Hepatocyte (in vitro differentiated cells): ENCODE data around the gene SYNJ1. TPM values are rescaled to one million over a fixed set of nuclear protein-coding genes. Genes with fewer than 3 reads are reported as not detected.

ENCODE experiments used
- DNase-seq: peaks from one replicate; pipeline ENCODE4 v3.0.0-alpha.2; 2016; ENCODE audit warnings: low spot score
- H2AFZ ChIP-seq: fragments of 200-600 bp; sonication (generic); 2 replicates; pipeline ENCODE4 v1.6.0; 2016; ENCODE audit warnings: antibody characterized with exemption, mild to moderate bottlenecking
- H3K27ac ChIP-seq: fragments of 200-600 bp; sonication (generic); 2 replicates; pipeline ENCODE4 v1.5.1; 2016; ENCODE audit warnings: mild to moderate bottlenecking
- H3K27me3 ChIP-seq: fragments of 200-600 bp; sonication (generic); 2 replicates; pipeline ENCODE4 v1.6.1; 2016
- H3K36me3 ChIP-seq: fragments of 200-600 bp; sonication (generic); replicated peaks from 2 replicates; pipeline ENCODE4 v1.5.1; 2016; ENCODE audit warnings: low read depth; ENCODE audit not compliant: insufficient read depth
- H3K4me1 ChIP-seq: fragments of 200-600 bp; sonication (generic); 2 replicates; pipeline ENCODE4 v1.5.1; 2016; ENCODE audit warnings: mild to moderate bottlenecking, moderate library complexity; ENCODE audit not compliant: insufficient read depth
- H3K4me2 ChIP-seq: fragments of 200-600 bp; sonication (generic); 2 replicates; pipeline ENCODE4 v1.6.0; 2016
- H3K4me3 ChIP-seq: fragments of 200-600 bp; sonication (generic); 2 replicates; pipeline ENCODE4 v1.5.1; 2016; ENCODE audit warnings: mild to moderate bottlenecking
- H3K79me2 ChIP-seq: fragments of 200-600 bp; sonication (generic); 2 replicates; pipeline ENCODE4 v1.6.0; 2017; ENCODE audit warnings: mild to moderate bottlenecking
- H3K9me2 ChIP-seq: fragments of 200-600 bp; sonication (generic); replicated peaks from 2 replicates; pipeline ENCODE4 v1.6.0; 2017; ENCODE audit warnings: mild to moderate bottlenecking; ENCODE audit not compliant: insufficient read depth
- H3K9me3 ChIP-seq: fragments of 200-600 bp; sonication (generic); 2 replicates; pipeline ENCODE4 v1.5.1; 2016; ENCODE audit warnings: low read depth, mild to moderate bottlenecking
- H4K20me1 ChIP-seq: fragments of 200-600 bp; sonication (generic); 2 replicates; pipeline ENCODE4 v1.6.0; 2016; ENCODE audit warnings: mild to moderate bottlenecking; ENCODE audit not compliant: insufficient read depth, poor library complexity, severe bottlenecking
- EZH2 ChIP-seq: fragments of 200-600 bp; sonication (generic); IDR thresholded peaks from 2 replicates; pipeline ENCODE4 v1.6.1; 2016; ENCODE audit warnings: antibody characterized with exemption, mild to moderate bottlenecking, borderline replicate concordance
- EZH2phosphoT487 ChIP-seq: fragments of 200-600 bp; sonication (generic); IDR thresholded peaks from one replicate; pipeline ENCODE4 v1.6.1; 2018; ENCODE audit warnings: antibody characterized with exemption, mild to moderate bottlenecking, low read depth, moderate library complexity; ENCODE audit not compliant: unreplicated experiment, severe bottlenecking
- WGBS: methylation state at CpG from one replicate; pipeline ENCODE4 v1.1.6; 2016; ENCODE audit warnings: low lambda C conversion rate; ENCODE audit errors: missing lambda C conversion rate; 5-methylcytosine and 5-hydroxymethylcytosine counted together
- polyA plus RNA-seq: library from polyadenylated mRNA; unstranded; fragments of >200 nt; fragmentation: Nextera tagmentation; extraction: Ambion mirVana; gene quantifications from 2 replicates; pipeline ENCODE4 v1.2.1, GENCODE V29; 2016
- total RNA-seq: library from RNA; depleted of rRNA; stranded (reverse); fragments of >200 nt; gene quantifications from 2 replicates; pipeline ENCODE4 v1.2.3, GENCODE V29; 2014
- TF ChIP-seq, protein P1 (sequence below): fragments of 200-600 bp; sonication (generic); IDR thresholded peaks from 2 replicates; pipeline ENCODE4 v1.5.1; 2016; ENCODE audit warnings: antibody characterized with exemption, mild to moderate bottlenecking; ENCODE audit not compliant: poor library complexity

Gene SYNJ1
- total and polyA plus RNA-seq, 2 experiments from 2014 or later, result 3.9 to 8.9 TPM

DNA sequence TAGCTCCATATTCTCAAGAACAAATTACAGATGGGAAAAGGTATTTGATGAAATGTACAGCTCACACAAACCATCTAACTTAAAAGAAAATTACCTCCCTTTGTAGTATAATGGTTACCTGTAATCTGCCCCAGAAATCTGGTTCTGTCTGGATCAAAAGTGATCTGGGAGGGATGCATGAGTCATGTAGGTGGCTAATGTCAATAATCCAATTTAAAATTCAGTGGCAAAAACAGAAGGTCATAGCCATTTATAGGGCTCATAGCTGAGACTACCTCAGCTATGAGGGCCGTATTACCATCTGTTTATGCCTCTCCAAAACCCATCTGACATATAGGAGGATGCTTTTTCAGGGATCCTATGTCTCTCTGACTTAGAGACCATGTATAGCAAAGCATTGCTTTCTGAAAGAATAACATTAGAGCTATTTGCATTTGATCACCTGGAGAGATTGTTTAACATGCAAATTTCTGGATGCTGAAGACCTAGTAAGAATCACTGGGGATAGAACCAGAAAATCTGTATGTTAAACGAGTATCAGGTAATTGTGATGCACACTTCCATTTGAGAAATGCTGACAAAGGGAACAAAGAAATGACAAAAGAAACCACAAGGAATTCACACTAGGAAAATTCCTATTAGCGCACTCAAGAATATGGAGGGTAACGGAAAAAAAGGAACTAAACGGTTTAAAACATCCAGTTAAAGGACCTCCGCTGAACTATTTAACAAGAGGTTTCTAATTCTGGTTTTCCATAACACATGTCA, 26.2 kb upstream of the SYNJ1 start:
- Histone ChIP-seq H3K27ac (no peak overlapping the region), H3K4me1 (no peaks in the 10 kb centered on the region), H3K36me3 (no peaks in the 10 kb centered on the region), H3K27me3 (no peaks in the 10 kb centered on the region), H3K79me2 (peaks cover 24% of the 10 kb centered on the region), H3K4me2 (no peak overlapping the region), H2AFZ (no peak overlapping the region), H3K9me3 (no peaks in the 10 kb centered on the region), H4K20me1 (no peaks in the 10 kb centered on the region), H3K9me2 (no peaks in the 10 kb centered on the region), H3K4me3 (no peak overlapping the region)
- WGBS, result 92% methylated on average over 6 of the region's 6 CpGs
- TF ChIP-seq, protein P1, sequence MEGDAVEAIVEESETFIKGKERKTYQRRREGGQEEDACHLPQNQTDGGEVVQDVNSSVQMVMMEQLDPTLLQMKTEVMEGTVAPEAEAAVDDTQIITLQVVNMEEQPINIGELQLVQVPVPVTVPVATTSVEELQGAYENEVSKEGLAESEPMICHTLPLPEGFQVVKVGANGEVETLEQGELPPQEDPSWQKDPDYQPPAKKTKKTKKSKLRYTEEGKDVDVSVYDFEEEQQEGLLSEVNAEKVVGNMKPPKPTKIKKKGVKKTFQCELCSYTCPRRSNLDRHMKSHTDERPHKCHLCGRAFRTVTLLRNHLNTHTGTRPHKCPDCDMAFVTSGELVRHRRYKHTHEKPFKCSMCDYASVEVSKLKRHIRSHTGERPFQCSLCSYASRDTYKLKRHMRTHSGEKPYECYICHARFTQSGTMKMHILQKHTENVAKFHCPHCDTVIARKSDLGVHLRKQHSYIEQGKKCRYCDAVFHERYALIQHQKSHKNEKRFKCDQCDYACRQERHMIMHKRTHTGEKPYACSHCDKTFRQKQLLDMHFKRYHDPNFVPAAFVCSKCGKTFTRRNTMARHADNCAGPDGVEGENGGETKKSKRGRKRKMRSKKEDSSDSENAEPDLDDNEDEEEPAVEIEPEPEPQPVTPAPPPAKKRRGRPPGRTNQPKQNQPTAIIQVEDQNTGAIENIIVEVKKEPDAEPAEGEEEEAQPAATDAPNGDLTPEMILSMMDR, result no peak
- no peak for TF ChIP-seq EZH2
- TF ChIP-seq EZH2phosphoT487, result no peak
- no peak for DNase-seq

DNA sequence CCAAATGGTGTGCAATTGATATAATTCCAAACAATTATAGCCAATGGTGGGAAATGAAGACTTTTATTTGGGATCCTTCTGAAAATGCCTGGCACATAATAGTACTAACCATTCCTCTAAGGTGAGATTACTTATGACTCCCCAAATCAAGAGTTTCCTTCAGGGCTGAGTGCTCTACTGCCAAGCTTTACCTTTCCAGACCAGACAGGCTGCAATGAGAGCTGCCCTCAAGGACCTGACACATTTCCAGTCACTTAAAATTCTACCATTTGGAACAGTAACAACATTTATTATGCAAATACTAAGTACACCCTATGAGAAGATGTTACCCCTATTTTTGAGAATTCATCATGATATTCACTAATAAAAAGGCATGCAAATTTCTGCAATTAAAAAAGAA, 22.6 kb upstream of the SYNJ1 start:
- H3K4me3 ChIP-seq, result no peak overlapping the region
- DNase-seq, result no peak
- no peaks in the 10 kb centered on the region for H3K9me2 ChIP-seq
- H3K4me2 ChIP-seq, result no peak overlapping the region
- peaks cover 26% of the 10 kb centered on the region for H3K79me2 ChIP-seq
- no peak for TF ChIP-seq EZH2
- TF ChIP-seq, protein P1, result no peak
- H2AFZ ChIP-seq, result no peak overlapping the region
- no peaks in the 10 kb centered on the region for H3K9me3 ChIP-seq
- H4K20me1 ChIP-seq, result no peaks in the 10 kb centered on the region
- H3K36me3 ChIP-seq, result no peaks in the 10 kb centered on the region
- no peaks in the 10 kb centered on the region for H3K4me1 ChIP-seq
- H3K27me3 ChIP-seq, result no peaks in the 10 kb centered on the region
- no peak overlapping the region for H3K27ac ChIP-seq

DNA sequence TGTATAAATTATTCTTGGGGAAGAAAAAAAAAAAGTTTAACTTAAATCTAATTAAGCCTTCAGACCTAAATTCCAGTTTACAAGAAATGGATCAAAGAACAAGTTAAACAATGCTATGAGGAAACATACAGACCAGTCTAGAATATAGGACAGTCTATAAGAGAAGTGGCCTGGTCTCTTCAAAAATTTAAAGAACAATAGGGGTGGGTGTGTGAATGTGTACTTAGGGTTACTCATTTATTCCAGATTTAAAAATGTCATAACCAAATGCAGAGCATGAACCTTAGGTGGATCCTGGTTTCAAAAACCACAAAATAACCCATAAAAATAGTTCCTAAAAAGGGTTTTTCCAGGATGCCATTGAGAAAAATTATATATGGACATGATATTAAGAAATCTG, 21.8 kb upstream of the SYNJ1 start:
- Histone ChIP-seq H3K27ac (no peak overlapping the region), H2AFZ (no peak overlapping the region), H3K4me1 (no peaks in the 10 kb centered on the region), H3K27me3 (no peaks in the 10 kb centered on the region), H3K9me3 (no peaks in the 10 kb centered on the region), H3K79me2 (peaks cover 23% of the 10 kb centered on the region), H3K4me2 (no peak overlapping the region), H3K4me3 (no peak overlapping the region), H3K36me3 (no peaks in the 10 kb centered on the region), H3K9me2 (no peaks in the 10 kb centered on the region), H4K20me1 (no peaks in the 10 kb centered on the region)
- no peak for DNase-seq
- TF ChIP-seq EZH2phosphoT487 (no peak), EZH2 (no peak)
- TF ChIP-seq, protein P1, result no peak
